ENCODE results near the gene MSH6. TPM values are rescaled to one million over a fixed set of nuclear protein-coding genes. Genes with fewer than 3 reads are reported as not detected.
"Not testable (repeated sequence)": the region's sequence is repeated elsewhere in the genome, so short reads cannot be mapped to it uniquely, and the experiment has no call there.

MSH6 gene
- polyA plus RNA-seq, 1 donor (not counting 4 experiments of a cell fraction or from before 2014, with no cell fraction given) = 35.4 TPM

DNA sequence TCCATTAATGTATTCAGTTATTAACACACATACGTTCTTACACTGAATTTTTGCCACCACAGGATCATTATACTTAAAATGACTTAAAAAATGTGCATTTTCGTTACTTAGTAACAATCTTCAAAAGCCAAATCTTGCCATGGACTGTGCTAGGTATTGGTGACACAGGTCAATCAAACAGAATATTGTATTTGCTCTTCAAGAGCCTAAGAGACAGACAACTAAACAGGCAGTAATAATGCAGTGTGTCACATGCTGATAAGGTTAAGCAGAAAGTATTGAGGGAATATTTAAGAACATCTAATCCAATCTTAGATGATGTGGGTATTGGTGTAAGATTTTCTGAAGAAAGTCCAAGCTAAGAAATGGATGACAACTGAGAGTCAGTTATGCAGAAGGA, 66.4 kb downstream of the MSH6 start:
- H3K4me3 ChIP-seq (ENCODE audit: control insufficient read depth in 2 of 3, extremely low read depth in 1 of 3, insufficient read depth in 2 of 3, low read depth in 1 of 3, low read length in 3 of 3) = no peak overlapping the region
- H3K9me1 ChIP-seq (ENCODE audit: control insufficient read depth, extremely low read depth, insufficient read depth, low read length) = no peaks in the 10 kb centered on the region
- peaks cover 0 to 2% of the 10 kb centered on the region in 2 experiments for H3K36me3 ChIP-seq (ENCODE audit: control insufficient read depth in 2 of 2, extremely low read depth in 1 of 2, insufficient read depth in 2 of 2, low read length in 2 of 2)
- FAIRE-seq = no peak
- no peaks in the 10 kb centered on the region for H3K4me1 ChIP-seq (ENCODE audit: control insufficient read depth, extremely low read depth, insufficient read depth, low read length)
- DNase-seq (ENCODE audit: low read depth, low spot score) = no peak
- H2AFZ ChIP-seq (ENCODE audit: control insufficient read depth, low read length) = no peak overlapping the region
- TF ChIP-seq EZH2 (IDR thresholded peaks at IDR 0.05; ENCODE audit: low read length) = no peak
- TF ChIP-seq, protein P1, sequence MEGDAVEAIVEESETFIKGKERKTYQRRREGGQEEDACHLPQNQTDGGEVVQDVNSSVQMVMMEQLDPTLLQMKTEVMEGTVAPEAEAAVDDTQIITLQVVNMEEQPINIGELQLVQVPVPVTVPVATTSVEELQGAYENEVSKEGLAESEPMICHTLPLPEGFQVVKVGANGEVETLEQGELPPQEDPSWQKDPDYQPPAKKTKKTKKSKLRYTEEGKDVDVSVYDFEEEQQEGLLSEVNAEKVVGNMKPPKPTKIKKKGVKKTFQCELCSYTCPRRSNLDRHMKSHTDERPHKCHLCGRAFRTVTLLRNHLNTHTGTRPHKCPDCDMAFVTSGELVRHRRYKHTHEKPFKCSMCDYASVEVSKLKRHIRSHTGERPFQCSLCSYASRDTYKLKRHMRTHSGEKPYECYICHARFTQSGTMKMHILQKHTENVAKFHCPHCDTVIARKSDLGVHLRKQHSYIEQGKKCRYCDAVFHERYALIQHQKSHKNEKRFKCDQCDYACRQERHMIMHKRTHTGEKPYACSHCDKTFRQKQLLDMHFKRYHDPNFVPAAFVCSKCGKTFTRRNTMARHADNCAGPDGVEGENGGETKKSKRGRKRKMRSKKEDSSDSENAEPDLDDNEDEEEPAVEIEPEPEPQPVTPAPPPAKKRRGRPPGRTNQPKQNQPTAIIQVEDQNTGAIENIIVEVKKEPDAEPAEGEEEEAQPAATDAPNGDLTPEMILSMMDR (optimal IDR thresholded peaks at IDR 0.05 in 1 of 3, IDR thresholded peaks at IDR 0.05 in 1 of 3, conservative IDR thresholded peaks at IDR 0.05 in 1 of 3; ENCODE audit: extremely low read depth in 1 of 3, insufficient read depth in 2 of 3, low read length in 3 of 3) = no peak
- no peaks in the 10 kb centered on the region for H3K9me3 ChIP-seq (ENCODE audit: control insufficient read depth, low read depth, low read length)
- H3K9ac ChIP-seq (ENCODE audit: control insufficient read depth, extremely low read depth, insufficient read depth, low read length) = no peak overlapping the region
- dilution Hi-C loops (cut with MboI; ENCODE audit: extremely low pct_ligation_motif_present, low sequenced_read_pairs) = no loop called here
- no peaks in the 10 kb centered on the region for H3K27me3 ChIP-seq (ENCODE audit: control insufficient read depth, extremely low read depth, insufficient read depth, low read length)
- no peak overlapping the region for H3K27ac ChIP-seq (ENCODE audit: control insufficient read depth, insufficient read depth, low read length)
- no peaks in the 10 kb centered on the region for H4K20me1 ChIP-seq (ENCODE audit: control insufficient read depth, extremely low read depth, insufficient read depth, low read length)
- H3K79me2 ChIP-seq (ENCODE audit: control insufficient read depth, insufficient read depth, low read length) = peaks cover 80% of the 10 kb centered on the region
- no peak overlapping the region for H3K4me2 ChIP-seq (ENCODE audit: control insufficient read depth, extremely low read depth, insufficient read depth, low read depth, low read length)

GRCh38 chr2:47850198-47850597, 67.3 kb downstream of the MSH6 start:
- TF ChIP-seq, protein P1 (optimal IDR thresholded peaks at IDR 0.05 in 1 of 3, IDR thresholded peaks at IDR 0.05 in 1 of 3, conservative IDR thresholded peaks at IDR 0.05 in 1 of 3; ENCODE audit: extremely low read depth in 1 of 3, insufficient read depth in 2 of 3, low read length in 3 of 3) = no peak
- TF ChIP-seq EZH2 (IDR thresholded peaks at IDR 0.05; ENCODE audit: low read length) = no peak
- H3K9ac ChIP-seq (ENCODE audit: control insufficient read depth, extremely low read depth, insufficient read depth, low read length) = no peak overlapping the region
- H2AFZ ChIP-seq (ENCODE audit: control insufficient read depth, low read length) = no peak overlapping the region
- no peaks in the 10 kb centered on the region for H3K9me1 ChIP-seq (ENCODE audit: control insufficient read depth, extremely low read depth, insufficient read depth, low read length)
- H3K4me3 ChIP-seq (ENCODE audit: control insufficient read depth in 2 of 3, extremely low read depth in 1 of 3, insufficient read depth in 2 of 3, low read depth in 1 of 3, low read length in 3 of 3) = no peak overlapping the region
- no peaks in the 10 kb centered on the region for H3K27me3 ChIP-seq (ENCODE audit: control insufficient read depth, extremely low read depth, insufficient read depth, low read length)
- H3K36me3 ChIP-seq (ENCODE audit: control insufficient read depth in 2 of 2, extremely low read depth in 1 of 2, insufficient read depth in 2 of 2, low read length in 2 of 2) = peaks cover 0 to 2% of the 10 kb centered on the region in 2 experiments
- no peaks in the 10 kb centered on the region for H4K20me1 ChIP-seq (ENCODE audit: control insufficient read depth, extremely low read depth, insufficient read depth, low read length)
- peaks cover 81% of the 10 kb centered on the region for H3K79me2 ChIP-seq (ENCODE audit: control insufficient read depth, insufficient read depth, low read length)
- DNase-seq (ENCODE audit: low read depth, low spot score) (no peak), FAIRE-seq (no peak)
- no peaks in the 10 kb centered on the region for H3K4me1 ChIP-seq (ENCODE audit: control insufficient read depth, extremely low read depth, insufficient read depth, low read length)
- dilution Hi-C loops (cut with MboI; ENCODE audit: extremely low pct_ligation_motif_present, low sequenced_read_pairs) = no loop called here
- no peak overlapping the region for H3K4me2 ChIP-seq (ENCODE audit: control insufficient read depth, extremely low read depth, insufficient read depth, low read depth, low read length)
- no peaks in the 10 kb centered on the region for H3K9me3 ChIP-seq (ENCODE audit: control insufficient read depth, low read depth, low read length)
- H3K27ac ChIP-seq (ENCODE audit: control insufficient read depth, insufficient read depth, low read length) = no peak overlapping the region

DNA sequence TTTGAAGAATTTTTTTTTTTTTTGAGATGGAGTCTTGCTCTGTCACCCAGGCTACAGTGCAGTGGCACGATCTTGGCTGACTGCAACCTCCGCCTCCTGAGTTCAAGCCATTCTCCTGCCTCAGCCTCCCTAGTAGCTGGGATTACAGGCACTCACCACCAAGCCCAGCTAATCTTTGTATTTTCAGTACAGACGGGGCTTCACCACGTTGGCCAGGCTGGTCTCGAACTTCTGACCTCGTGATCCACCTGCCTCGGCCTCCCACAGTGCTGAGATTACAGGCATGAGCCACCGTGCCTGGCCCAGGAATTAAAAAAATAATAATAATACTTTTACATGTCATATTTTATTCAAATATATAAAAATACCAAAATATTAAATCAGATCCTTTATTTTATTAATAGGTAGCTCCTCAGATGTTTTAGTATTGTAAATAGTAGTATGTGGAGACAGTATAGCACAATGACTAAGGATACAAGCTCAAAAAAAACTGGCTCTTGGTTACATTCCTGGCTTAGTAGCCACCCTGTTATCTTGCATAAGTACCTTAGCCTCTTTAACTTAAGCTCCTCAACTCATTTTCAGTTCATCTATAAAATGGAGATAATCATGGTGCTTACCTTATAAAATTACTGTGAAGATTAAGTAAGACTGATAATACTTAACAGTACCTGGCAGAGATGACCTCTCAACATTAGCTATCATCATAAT, 70.3 kb downstream of the MSH6 start:
- DNase-seq (ENCODE audit: low read depth, low spot score); H3K36me3 ChIP-seq (ENCODE audit: control insufficient read depth in 2 of 2, extremely low read depth in 1 of 2, insufficient read depth in 2 of 2, low read length in 2 of 2); H3K4me3 ChIP-seq (ENCODE audit: control insufficient read depth in 2 of 3, extremely low read depth in 1 of 3, insufficient read depth in 2 of 3, low read depth in 1 of 3, low read length in 3 of 3); H3K4me1 ChIP-seq (ENCODE audit: control insufficient read depth, extremely low read depth, insufficient read depth, low read length); H3K27ac ChIP-seq (ENCODE audit: control insufficient read depth, insufficient read depth, low read length); H3K9me1 ChIP-seq (ENCODE audit: control insufficient read depth, extremely low read depth, insufficient read depth, low read length); H4K20me1 ChIP-seq (ENCODE audit: control insufficient read depth, extremely low read depth, insufficient read depth, low read length); dilution Hi-C loops (cut with MboI; ENCODE audit: extremely low pct_ligation_motif_present, low sequenced_read_pairs); H2AFZ ChIP-seq (ENCODE audit: control insufficient read depth, low read length); H3K9me3 ChIP-seq (ENCODE audit: control insufficient read depth, low read depth, low read length); H3K27me3 ChIP-seq (ENCODE audit: control insufficient read depth, extremely low read depth, insufficient read depth, low read length); FAIRE-seq; H3K9ac ChIP-seq (ENCODE audit: control insufficient read depth, extremely low read depth, insufficient read depth, low read length); H3K4me2 ChIP-seq (ENCODE audit: control insufficient read depth, extremely low read depth, insufficient read depth, low read depth, low read length): not testable (repeated sequence)
- H3K79me2 ChIP-seq (ENCODE audit: control insufficient read depth, insufficient read depth, low read length) = peaks cover 87% of the 10 kb centered on the region
